BLaER1 (cell line): ENCODE measurements around the gene PLEKHO1.

Experiments
- H3K27ac ChIP-seq: shearing (Covaris generic); formaldehyde crosslinking; 2 replicates; pipeline ENCODE4 v1.8.1; 2022
- H3K27me3 ChIP-seq: shearing (Covaris generic); formaldehyde crosslinking; 2 replicates; pipeline ENCODE4 v1.8.1; 2022
- H3K36me3 ChIP-seq: shearing (Covaris generic); formaldehyde crosslinking; 2 replicates; pipeline ENCODE4 v1.8.1; 2022
- H3K4me1 ChIP-seq: shearing (Covaris generic); formaldehyde crosslinking; 2 replicates; pipeline ENCODE4 v1.8.1; 2022
- H3K4me2 ChIP-seq: shearing (Covaris generic); formaldehyde crosslinking; 2 replicates; pipeline ENCODE4 v1.8.1; 2022
- H3K4me3 ChIP-seq: shearing (Covaris generic); formaldehyde crosslinking; 2 replicates; pipeline ENCODE4 v1.8.1; 2022
- H3K9ac ChIP-seq: shearing (Covaris generic); formaldehyde crosslinking; 2 replicates; pipeline ENCODE4 v1.8.1; 2022
- H3K9me3 ChIP-seq: shearing (Covaris generic); formaldehyde crosslinking; 2 replicates; pipeline ENCODE4 v1.8.1; 2022
- H4K20me1 ChIP-seq: shearing (Covaris generic); formaldehyde crosslinking; 2 replicates; pipeline ENCODE4 v1.8.1; 2022
- Cebpa-rat ChIP-seq: shearing (Covaris generic); IDR thresholded peaks from 2 replicates; pipeline ENCODE4 v1.8.1; 2022

PLEKHO1 gene

GRCh38 chr1:150156868-150157603, 7.3 kb downstream of the PLEKHO1 start:
- H3K4me3 ChIP-seq: no peak overlapping the region
- peaks cover 99% of the 10 kb centered on the region for H3K4me1 ChIP-seq
- H3K9me3 ChIP-seq: no peaks in the 10 kb centered on the region
- H4K20me1 ChIP-seq: peaks cover 80% of the 10 kb centered on the region
- H3K27me3 ChIP-seq: no peaks in the 10 kb centered on the region
- peaks cover 79% of the 10 kb centered on the region for H3K36me3 ChIP-seq
- TF ChIP-seq Cebpa-rat: no peak
- peak overlapping the region; percentile 91 for H3K4me2 ChIP-seq
- H3K9ac ChIP-seq: no peak overlapping the region
- H3K27ac ChIP-seq: peak overlapping the region; percentile 93; the same call in 1 of the 2 replicates

GRCh38 chr1:150159550-150159949, 9.8 kb downstream of the PLEKHO1 start:
- peak overlapping the region; percentile 76 for H3K9ac ChIP-seq
- peaks cover 99% of the 10 kb centered on the region for H3K4me1 ChIP-seq

GRCh38 chr1:150160964-150161621, 11.4 kb downstream of the PLEKHO1 start:
- Histone ChIP-seq H3K9ac (peak overlapping the region; percentile 76), H3K27ac (peak overlapping the region; percentile 93), H3K4me2 (peak overlapping the region; percentile 91), H4K20me1 (peaks cover 39% of the 10 kb centered on the region), H3K4me3 (peak overlapping the region; percentile 28), H3K9me3 (no peaks in the 10 kb centered on the region), H3K4me1 (peaks cover 99% of the 10 kb centered on the region), H3K27me3 (no peaks in the 10 kb centered on the region), H3K36me3 (peaks cover 39% of the 10 kb centered on the region)
- no peak for TF ChIP-seq Cebpa-rat

More at GRCh38 chr1:150159550-150159949, 9.8 kb downstream of the PLEKHO1 start:
- Histone ChIP-seq H3K27me3 (no peaks in the 10 kb centered on the region), H3K36me3 (peaks cover 54% of the 10 kb centered on the region), H3K27ac (peak overlapping the region; percentile 93), H3K4me2 (peak overlapping the region; percentile 91), H4K20me1 (peaks cover 55% of the 10 kb centered on the region), H3K9me3 (no peaks in the 10 kb centered on the region), H3K4me3 (peak overlapping the region; percentile 41)
- TF ChIP-seq Cebpa-rat: no peak

GRCh38 chr1:150161747-150162581, 12.2 kb downstream of the PLEKHO1 start:
- peaks cover 92% of the 10 kb centered on the region for H3K4me1 ChIP-seq
- peaks cover 30% of the 10 kb centered on the region for H4K20me1 ChIP-seq
- no peak for TF ChIP-seq Cebpa-rat
- peak overlapping the region; percentile 93 for H3K27ac ChIP-seq
- peak overlapping the region; percentile 53; the same call in 1 of the 2 replicates for H3K9ac ChIP-seq
- peak overlapping the region; percentile 36; the same call in 1 of the 2 replicates for H3K4me3 ChIP-seq
- no peaks in the 10 kb centered on the region for H3K9me3 ChIP-seq
- peak overlapping the region; percentile 91 for H3K4me2 ChIP-seq
- peaks cover 30% of the 10 kb centered on the region for H3K36me3 ChIP-seq
- no peaks in the 10 kb centered on the region for H3K27me3 ChIP-seq

GRCh38 chr1:150162582-150162861, 12.8 kb downstream of the PLEKHO1 start:
- no peaks in the 10 kb centered on the region for H3K27me3 ChIP-seq
- peak overlapping the region; percentile 91 for H3K4me2 ChIP-seq
- no peaks in the 10 kb centered on the region for H3K9me3 ChIP-seq
- H3K4me1 ChIP-seq: peaks cover 86% of the 10 kb centered on the region
- H3K4me3 ChIP-seq: peak overlapping the region; percentile 36
- peak overlapping the region; percentile 93 for H3K27ac ChIP-seq
- H3K36me3 ChIP-seq: peaks cover 25% of the 10 kb centered on the region
- H3K9ac ChIP-seq: peak overlapping the region; percentile 53; the same call in 1 of the 2 replicates
- H4K20me1 ChIP-seq: peaks cover 25% of the 10 kb centered on the region
- TF ChIP-seq Cebpa-rat: no peak

GRCh38 chr1:150162862-150163706, 13.4 kb downstream of the PLEKHO1 start:
- no peak for TF ChIP-seq Cebpa-rat
- Histone ChIP-seq H3K4me3 (peak overlapping the region; percentile 36), H3K36me3 (peaks cover 19% of the 10 kb centered on the region), H3K4me2 (peak overlapping the region; percentile 91), H3K4me1 (peaks cover 81% of the 10 kb centered on the region), H3K27me3 (no peaks in the 10 kb centered on the region), H3K9ac (peak overlapping the region; percentile 53; the same call in 1 of the 2 replicates), H3K27ac (peak overlapping the region; percentile 93), H4K20me1 (peaks cover 19% of the 10 kb centered on the region), H3K9me3 (no peaks in the 10 kb centered on the region)

- no peak overlapping the region for H3K9ac ChIP-seq
- peaks cover 69% of the 10 kb centered on the region for H3K4me1 ChIP-seq
- peaks cover 8% of the 10 kb centered on the region; the same call in 1 of the 2 replicates for H4K20me1 ChIP-seq
- no peak for TF ChIP-seq Cebpa-rat
- H3K9me3 ChIP-seq: no peaks in the 10 kb centered on the region
- H3K27ac ChIP-seq: 0 out of 2 replicates have a peak overlapping the region, but pooled peaks have one; percentile 93
- peaks cover 8% of the 10 kb centered on the region for H3K36me3 ChIP-seq
- peak overlapping the region; percentile 91 for H3K4me2 ChIP-seq
- no peaks in the 10 kb centered on the region for H3K27me3 ChIP-seq
- H3K4me3 ChIP-seq: no peak overlapping the region
Observed at GRCh38 chr1:150164224-150164623, 14.5 kb downstream of the PLEKHO1 start.

GRCh38 chr1:150164779-150165178, 15.1 kb downstream of the PLEKHO1 start:
- H3K9ac ChIP-seq: no peak overlapping the region
- peaks cover 2% of the 10 kb centered on the region; the same call in 1 of the 2 replicates for H3K36me3 ChIP-seq
- H3K27ac ChIP-seq: no peak overlapping the region
- peaks cover 64% of the 10 kb centered on the region for H3K4me1 ChIP-seq
- peaks cover 2% of the 10 kb centered on the region; the same call in 1 of the 2 replicates for H4K20me1 ChIP-seq
- no peak for TF ChIP-seq Cebpa-rat
- H3K4me2 ChIP-seq: peak overlapping the region; percentile 91
- no peaks in the 10 kb centered on the region for H3K27me3 ChIP-seq
- no peak overlapping the region for H3K4me3 ChIP-seq
- H3K9me3 ChIP-seq: no peaks in the 10 kb centered on the region
